GM20000 (cell line): ENCODE results near the gene ETS2.

Source experiments
- DNase-seq: peaks from one replicate; pipeline ENCODE4 v3.0.0; 2012; ENCODE audit warnings: low spot score
- TF ChIP-seq, protein P1 (sequence below): IDR thresholded peaks from 2 replicates; pipeline ENCODE4 v1.5.1; 2012; ENCODE audit warnings: mild to moderate bottlenecking, control low read depth; ENCODE audit errors: extremely low read depth, missing control alignments

Gene ETS2

DNA sequence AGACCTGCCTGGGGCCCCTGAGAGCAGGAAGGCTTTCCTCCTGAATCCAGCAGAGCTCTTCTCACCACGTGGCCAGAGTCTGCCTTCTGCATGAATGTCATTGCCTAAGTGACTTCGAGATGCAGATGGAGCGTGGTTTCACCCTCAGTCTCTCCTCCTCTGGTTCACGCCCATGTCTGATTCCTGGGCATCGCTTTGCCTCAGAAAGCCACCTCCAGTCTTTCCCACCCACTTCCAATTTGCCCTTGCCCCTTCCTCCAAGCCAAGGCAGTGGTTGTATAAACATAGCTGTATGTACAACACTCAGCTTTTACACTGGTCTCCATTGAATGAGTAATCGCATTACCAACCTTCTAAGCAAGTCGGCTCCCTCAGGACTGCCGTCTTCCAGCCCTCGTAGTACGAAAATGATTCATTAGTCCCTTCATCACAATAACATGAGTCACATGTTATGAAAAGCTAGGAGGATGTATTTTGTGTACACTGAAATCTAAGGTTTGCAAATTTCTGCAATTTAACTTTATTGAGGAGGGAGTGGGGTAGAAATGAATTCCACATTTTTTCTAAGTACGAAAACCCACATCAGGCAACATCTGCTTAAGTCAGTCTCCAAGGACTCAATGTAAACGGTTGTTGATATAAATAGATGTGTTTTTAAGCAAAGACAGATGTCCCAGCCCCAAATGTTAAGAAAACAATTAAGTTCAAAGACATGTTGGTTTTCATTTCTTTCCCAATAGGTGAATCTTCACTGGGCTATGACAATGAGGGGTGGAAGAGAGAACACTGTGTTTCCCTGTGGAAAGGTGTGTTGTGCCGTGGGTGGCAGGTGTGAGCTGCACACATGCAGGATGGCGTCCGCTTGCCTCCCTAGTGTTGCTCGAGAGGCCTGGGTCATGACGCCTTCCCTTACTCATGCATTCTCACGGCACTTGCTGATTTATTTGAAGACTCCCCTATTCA, 32.3 kb upstream of the ETS2 start:
- DNase-seq, result no peak
- TF ChIP-seq, protein P1, sequence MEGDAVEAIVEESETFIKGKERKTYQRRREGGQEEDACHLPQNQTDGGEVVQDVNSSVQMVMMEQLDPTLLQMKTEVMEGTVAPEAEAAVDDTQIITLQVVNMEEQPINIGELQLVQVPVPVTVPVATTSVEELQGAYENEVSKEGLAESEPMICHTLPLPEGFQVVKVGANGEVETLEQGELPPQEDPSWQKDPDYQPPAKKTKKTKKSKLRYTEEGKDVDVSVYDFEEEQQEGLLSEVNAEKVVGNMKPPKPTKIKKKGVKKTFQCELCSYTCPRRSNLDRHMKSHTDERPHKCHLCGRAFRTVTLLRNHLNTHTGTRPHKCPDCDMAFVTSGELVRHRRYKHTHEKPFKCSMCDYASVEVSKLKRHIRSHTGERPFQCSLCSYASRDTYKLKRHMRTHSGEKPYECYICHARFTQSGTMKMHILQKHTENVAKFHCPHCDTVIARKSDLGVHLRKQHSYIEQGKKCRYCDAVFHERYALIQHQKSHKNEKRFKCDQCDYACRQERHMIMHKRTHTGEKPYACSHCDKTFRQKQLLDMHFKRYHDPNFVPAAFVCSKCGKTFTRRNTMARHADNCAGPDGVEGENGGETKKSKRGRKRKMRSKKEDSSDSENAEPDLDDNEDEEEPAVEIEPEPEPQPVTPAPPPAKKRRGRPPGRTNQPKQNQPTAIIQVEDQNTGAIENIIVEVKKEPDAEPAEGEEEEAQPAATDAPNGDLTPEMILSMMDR, result no peak

GRCh38 chr21:38774152-38774551, 31.6 kb upstream of the ETS2 start:
- TF ChIP-seq, protein P1, result no peak
- no peak for DNase-seq

DNA sequence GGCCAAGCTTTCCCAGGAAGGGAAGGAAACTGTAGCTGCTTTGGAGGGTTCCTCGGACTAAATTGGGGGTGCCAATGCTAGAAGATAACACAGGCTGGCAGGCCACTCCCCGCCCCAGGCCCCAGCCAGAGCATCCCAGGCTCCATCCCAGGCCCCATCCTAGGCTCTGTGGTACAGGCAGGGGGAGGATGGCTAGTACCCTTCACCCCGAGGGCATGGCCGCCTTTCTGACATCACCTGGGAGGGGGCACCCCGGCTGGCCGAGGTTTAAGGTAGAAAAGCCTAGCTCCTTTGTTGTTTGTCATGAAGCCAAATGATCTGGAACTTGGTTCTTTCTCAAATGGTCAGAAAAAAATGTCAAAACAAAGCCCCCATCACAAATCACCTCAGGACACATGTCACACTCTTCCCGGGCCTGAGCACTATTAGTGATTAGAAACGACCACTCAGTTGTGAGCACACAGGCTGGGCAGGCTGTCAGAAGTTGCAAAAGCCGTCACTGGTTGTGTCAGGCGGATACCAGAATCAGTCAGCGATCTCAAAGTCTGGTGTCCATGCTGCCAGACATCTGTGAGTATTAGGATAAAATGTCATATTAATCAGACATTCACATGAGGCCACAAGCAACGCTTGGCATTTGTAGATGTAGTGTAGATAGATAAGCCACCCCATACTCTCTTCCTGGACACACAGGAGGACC, 31.0 kb upstream of the ETS2 start:
- no peak for DNase-seq
- TF ChIP-seq, protein P1, result no peak

DNA sequence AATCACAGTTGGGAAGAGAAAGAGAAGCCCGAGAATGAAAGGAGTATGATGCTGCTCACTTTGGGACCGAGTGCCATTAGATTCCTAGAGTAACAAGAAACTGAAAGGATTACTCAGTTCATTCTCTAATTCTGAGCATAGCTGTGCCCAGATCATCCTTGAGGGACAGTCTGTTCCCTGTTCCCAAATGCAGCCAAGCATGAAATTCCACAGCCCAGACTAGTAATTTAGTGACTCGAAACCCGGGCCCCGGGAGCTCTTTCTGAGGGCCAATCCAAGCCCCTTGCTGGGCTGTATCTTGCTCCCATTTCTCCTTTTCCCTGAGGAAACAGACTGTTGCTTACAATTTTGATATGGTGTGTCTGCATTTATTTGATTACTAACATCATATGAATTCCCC, 30.0 kb upstream of the ETS2 start:
- DNase-seq, result no peak
- TF ChIP-seq, protein P1, result no peak

GRCh38 chr21:38777015-38777414, 28.7 kb upstream of the ETS2 start:
- TF ChIP-seq, protein P1, result no peak
- DNase-seq, result no peak

GRCh38 chr21:38777531-38777930, 28.2 kb upstream of the ETS2 start:
- TF ChIP-seq, protein P1, result no peak

GRCh38 chr21:38780879-38781278, 24.9 kb upstream of the ETS2 start:
- peak; percentile 31 for DNase-seq
- TF ChIP-seq, protein P1, result no peak

More at GRCh38 chr21:38777531-38777930, 28.2 kb upstream of the ETS2 start:
- no peak for DNase-seq
